Measurements from ENCODE around the gene PSMF1.

Gene PSMF1

GRCh38 chr20:1166948-1167720, 48.7 kb downstream of the PSMF1 start:
- H3K36me3 ChIP-seq (ENCODE audit: control insufficient read depth, low read depth, low read length): peaks cover 64% of the 10 kb centered on the region
- H3K27ac ChIP-seq (ENCODE audit: low read length): no peak overlapping the region
- no peaks in the 10 kb centered on the region for H3K9me3 ChIP-seq (ENCODE audit: control insufficient read depth, low read depth, low read length)
- H3K4me1 ChIP-seq (ENCODE audit: control insufficient read depth, low read depth, low read length): no peaks in the 10 kb centered on the region
- no peak overlapping the region for H3K9ac ChIP-seq (ENCODE audit: low read length)
- no peaks in the 10 kb centered on the region for H3K27me3 ChIP-seq (ENCODE audit: control insufficient read depth, insufficient read depth, low read length)
- H3K4me3 ChIP-seq (ENCODE audit: low read length): no peak overlapping the region

GRCh38 chr20:1169224-1169623, 50.8 kb downstream of the PSMF1 start:
- Histone ChIP-seq H3K27ac (ENCODE audit: low read length) (no peak overlapping the region), H3K36me3 (ENCODE audit: control insufficient read depth, low read depth, low read length) (peaks cover 53% of the 10 kb centered on the region), H3K9ac (ENCODE audit: low read length) (no peak overlapping the region), H3K27me3 (ENCODE audit: control insufficient read depth, insufficient read depth, low read length) (no peaks in the 10 kb centered on the region), H3K9me3 (ENCODE audit: control insufficient read depth, low read depth, low read length) (no peaks in the 10 kb centered on the region), H3K4me1 (ENCODE audit: control insufficient read depth, low read depth, low read length) (no peaks in the 10 kb centered on the region), H3K4me3 (ENCODE audit: low read length) (no peak overlapping the region)

GRCh38 chr20:1171461-1172093, 53.2 kb downstream of the PSMF1 start:
- H3K36me3 ChIP-seq (ENCODE audit: control insufficient read depth, low read depth, low read length): peaks cover 34% of the 10 kb centered on the region
- no peak overlapping the region for H3K4me3 ChIP-seq (ENCODE audit: low read length)
- no peak overlapping the region for H3K27ac ChIP-seq (ENCODE audit: low read length)
- H3K27me3 ChIP-seq (ENCODE audit: control insufficient read depth, insufficient read depth, low read length): no peaks in the 10 kb centered on the region
- H3K9me3 ChIP-seq (ENCODE audit: control insufficient read depth, low read depth, low read length): no peaks in the 10 kb centered on the region
- H3K9ac ChIP-seq (ENCODE audit: low read length): no peak overlapping the region
- no peaks in the 10 kb centered on the region for H3K4me1 ChIP-seq (ENCODE audit: control insufficient read depth, low read depth, low read length)

GRCh38 chr20:1173698-1174097, 55.3 kb downstream of the PSMF1 start:
- Histone ChIP-seq H3K4me1 (ENCODE audit: control insufficient read depth, low read depth, low read length) (no peaks in the 10 kb centered on the region), H3K4me3 (ENCODE audit: low read length) (no peak overlapping the region), H3K36me3 (ENCODE audit: control insufficient read depth, low read depth, low read length) (peaks cover 13% of the 10 kb centered on the region), H3K9me3 (ENCODE audit: control insufficient read depth, low read depth, low read length) (no peaks in the 10 kb centered on the region), H3K27me3 (ENCODE audit: control insufficient read depth, insufficient read depth, low read length) (no peaks in the 10 kb centered on the region), H3K9ac (ENCODE audit: low read length) (no peak overlapping the region), H3K27ac (ENCODE audit: low read length) (no peak overlapping the region)

GRCh38 chr20:1174787-1175186, 56.4 kb downstream of the PSMF1 start:
- Histone ChIP-seq H3K27me3 (ENCODE audit: control insufficient read depth, insufficient read depth, low read length) (no peaks in the 10 kb centered on the region), H3K9ac (ENCODE audit: low read length) (no peak overlapping the region), H3K9me3 (ENCODE audit: control insufficient read depth, low read depth, low read length) (no peaks in the 10 kb centered on the region), H3K27ac (ENCODE audit: low read length) (no peak overlapping the region), H3K36me3 (ENCODE audit: control insufficient read depth, low read depth, low read length) (peaks cover 8% of the 10 kb centered on the region), H3K4me3 (ENCODE audit: low read length) (no peak overlapping the region), H3K4me1 (ENCODE audit: control insufficient read depth, low read depth, low read length) (no peaks in the 10 kb centered on the region)

GRCh38 chr20:1177680-1178079, 59.3 kb downstream of the PSMF1 start:
- no peak overlapping the region for H3K9ac ChIP-seq (ENCODE audit: low read length)
- H3K27me3 ChIP-seq (ENCODE audit: control insufficient read depth, insufficient read depth, low read length): peaks cover 3% of the 10 kb centered on the region
- H3K4me1 ChIP-seq (ENCODE audit: control insufficient read depth, low read depth, low read length): peaks cover 5% of the 10 kb centered on the region
- H3K27ac ChIP-seq (ENCODE audit: low read length): no peak overlapping the region
- H3K9me3 ChIP-seq (ENCODE audit: control insufficient read depth, low read depth, low read length): no peaks in the 10 kb centered on the region
- peaks cover 4% of the 10 kb centered on the region for H3K36me3 ChIP-seq (ENCODE audit: control insufficient read depth, low read depth, low read length)
- no peak overlapping the region for H3K4me3 ChIP-seq (ENCODE audit: low read length)

GRCh38 chr20:1178103-1178502, 59.7 kb downstream of the PSMF1 start:
- H3K9ac ChIP-seq (ENCODE audit: low read length): no peak overlapping the region
- peaks cover 5% of the 10 kb centered on the region for H3K4me1 ChIP-seq (ENCODE audit: control insufficient read depth, low read depth, low read length)
- H3K9me3 ChIP-seq (ENCODE audit: control insufficient read depth, low read depth, low read length): no peaks in the 10 kb centered on the region
- peaks cover 4% of the 10 kb centered on the region for H3K36me3 ChIP-seq (ENCODE audit: control insufficient read depth, low read depth, low read length)
- H3K27ac ChIP-seq (ENCODE audit: low read length): no peak overlapping the region
- H3K27me3 ChIP-seq (ENCODE audit: control insufficient read depth, insufficient read depth, low read length): peaks cover 8% of the 10 kb centered on the region
- no peak overlapping the region for H3K4me3 ChIP-seq (ENCODE audit: low read length)

GRCh38 chr20:1178623-1179022, 60.2 kb downstream of the PSMF1 start:
- peaks cover 4% of the 10 kb centered on the region for H3K36me3 ChIP-seq (ENCODE audit: control insufficient read depth, low read depth, low read length)

GRCh38 chr20:1180949-1181348, 62.5 kb downstream of the PSMF1 start:
- H3K9ac ChIP-seq (ENCODE audit: low read length): no peak overlapping the region
- peaks cover 2% of the 10 kb centered on the region for H3K36me3 ChIP-seq (ENCODE audit: control insufficient read depth, low read depth, low read length)
- H3K9me3 ChIP-seq (ENCODE audit: control insufficient read depth, low read depth, low read length): no peaks in the 10 kb centered on the region
- H3K4me1 ChIP-seq (ENCODE audit: control insufficient read depth, low read depth, low read length): peaks cover 5% of the 10 kb centered on the region
- H3K27ac ChIP-seq (ENCODE audit: low read length): no peak overlapping the region
- H3K27me3 ChIP-seq (ENCODE audit: control insufficient read depth, insufficient read depth, low read length): peaks cover 27% of the 10 kb centered on the region
- H3K4me3 ChIP-seq (ENCODE audit: low read length): no peak overlapping the region

More at GRCh38 chr20:1178623-1179022, 60.2 kb downstream of the PSMF1 start:
- Histone ChIP-seq H3K27me3 (ENCODE audit: control insufficient read depth, insufficient read depth, low read length) (peaks cover 13% of the 10 kb centered on the region), H3K9ac (ENCODE audit: low read length) (no peak overlapping the region), H3K9me3 (ENCODE audit: control insufficient read depth, low read depth, low read length) (no peaks in the 10 kb centered on the region), H3K4me3 (ENCODE audit: low read length) (no peak overlapping the region), H3K4me1 (ENCODE audit: control insufficient read depth, low read depth, low read length) (peaks cover 5% of the 10 kb centered on the region), H3K27ac (ENCODE audit: low read length) (no peak overlapping the region)

- H3K4me3 ChIP-seq (ENCODE audit: low read length): no peak overlapping the region
- no peak overlapping the region for H3K27ac ChIP-seq (ENCODE audit: low read length)
- peaks cover 37% of the 10 kb centered on the region for H3K27me3 ChIP-seq (ENCODE audit: control insufficient read depth, insufficient read depth, low read length)
- H3K36me3 ChIP-seq (ENCODE audit: control insufficient read depth, low read depth, low read length): no peaks in the 10 kb centered on the region
- H3K4me1 ChIP-seq (ENCODE audit: control insufficient read depth, low read depth, low read length): peaks cover 5% of the 10 kb centered on the region
- H3K9me3 ChIP-seq (ENCODE audit: control insufficient read depth, low read depth, low read length): no peaks in the 10 kb centered on the region
- no peak overlapping the region for H3K9ac ChIP-seq (ENCODE audit: low read length)
Measured at GRCh38 chr20:1182106-1182505, 63.7 kb downstream of the PSMF1 start.

GRCh38 chr20:1183153-1183552, 64.8 kb downstream of the PSMF1 start:
- Histone ChIP-seq H3K4me3 (ENCODE audit: low read length) (no peak overlapping the region), H3K27me3 (ENCODE audit: control insufficient read depth, insufficient read depth, low read length) (peaks cover 37% of the 10 kb centered on the region), H3K9me3 (ENCODE audit: control insufficient read depth, low read depth, low read length) (no peaks in the 10 kb centered on the region)

GRCh38 chr20:1184260-1184637, 65.8 kb downstream of the PSMF1 start:
- Histone ChIP-seq H3K4me3 (ENCODE audit: low read length) (peak overlapping the region; percentile 51), H3K9ac (ENCODE audit: low read length) (no peak overlapping the region)

More at GRCh38 chr20:1183153-1183552, 64.8 kb downstream of the PSMF1 start:
- Histone ChIP-seq H3K27ac (ENCODE audit: low read length) (no peak overlapping the region), H3K36me3 (ENCODE audit: control insufficient read depth, low read depth, low read length) (no peaks in the 10 kb centered on the region), H3K4me1 (ENCODE audit: control insufficient read depth, low read depth, low read length) (peaks cover 12% of the 10 kb centered on the region), H3K9ac (ENCODE audit: low read length) (no peak overlapping the region)

More at GRCh38 chr20:1184260-1184637, 65.8 kb downstream of the PSMF1 start:
- H3K4me1 ChIP-seq (ENCODE audit: control insufficient read depth, low read depth, low read length): peaks cover 12% of the 10 kb centered on the region
- no peaks in the 10 kb centered on the region for H3K36me3 ChIP-seq (ENCODE audit: control insufficient read depth, low read depth, low read length)
- H3K27me3 ChIP-seq (ENCODE audit: control insufficient read depth, insufficient read depth, low read length): peaks cover 37% of the 10 kb centered on the region
- no peaks in the 10 kb centered on the region for H3K9me3 ChIP-seq (ENCODE audit: control insufficient read depth, low read depth, low read length)
- H3K27ac ChIP-seq (ENCODE audit: low read length): no peak overlapping the region

Measured in iPS-18a (cell line).